Activated B cell treated with CpG ODN at 0.5 μM for 24 hours (primary cell): ENCODE data around the gene TUBB2A. TPM values are rescaled to one million over a fixed set of nuclear protein-coding genes. Genes with fewer than 3 reads are reported as not detected.

Experiments
- ATAC-seq: fragments of 200-7000 bp; cut with Tn5 transposase; one replicate; pipeline ENCODE4 v1.10.0; 2021; ENCODE audit warnings: low read depth, mild to moderate bottlenecking, moderate library complexity
- CTCF ChIA-PET: fragments of 350-600 bp; sonication (Branson Sonifier 250); formaldehyde crosslinking; loops from one replicate; lab custom pipeline; 2021; ENCODE audit warnings: antibody characterized with exemption; lab: Charles Lee
- POLR2A ChIA-PET: fragments of 350-600 bp; sonication (Branson Sonifier 250); formaldehyde crosslinking; loops from one replicate; lab custom pipeline; 2021; ENCODE audit warnings: antibody characterized with exemption; lab: Charles Lee
- DNase-seq: peaks from one replicate; pipeline ENCODE4 v3.0.0; 2022
- H3K27ac Mint-ChIP-seq: one replicate; pipeline ENCODE4 v1.8.0; 2020; ENCODE audit warnings: mixed read lengths
- H3K27me3 Mint-ChIP-seq: one replicate; pipeline ENCODE4 v1.8.0; 2021; ENCODE audit warnings: mixed read lengths
- H3K36me3 Mint-ChIP-seq: one replicate; pipeline ENCODE4 v1.8.0; 2021; ENCODE audit warnings: low read depth, mixed read lengths
- H3K4me1 Mint-ChIP-seq: one replicate; pipeline ENCODE4 v1.8.0; 2021; ENCODE audit warnings: mixed read lengths
- H3K4me3 Mint-ChIP-seq: one replicate; pipeline ENCODE4 v1.8.0; 2020; ENCODE audit warnings: mild to moderate bottlenecking, mixed read lengths
- H3K9me3 Mint-ChIP-seq: one replicate; pipeline ENCODE4 v1.8.0; 2020; ENCODE audit warnings: mixed read lengths
- CTCF ChIP-seq: fragments of 200-600 bp; IDR thresholded peaks from one replicate; pipeline ENCODE4 v1.8.0; 2022; ENCODE audit warnings: antibody characterized with exemption, mild to moderate bottlenecking
- intact Hi-C: fragments of 100-400 bp; cut with micrococcal nuclease; formaldehyde crosslinking; loops from one replicate; pipeline ENCODE4 v1.15.1; 2024
- total RNA-seq: library from RNA; stranded (reverse); gene quantifications from 2 replicates; pipeline ENCODE4 v1.2.3, GENCODE V29; 2022

The TUBB2A gene
- total RNA-seq, 1 donor from 2014 or later = 3.3 TPM

DNA sequence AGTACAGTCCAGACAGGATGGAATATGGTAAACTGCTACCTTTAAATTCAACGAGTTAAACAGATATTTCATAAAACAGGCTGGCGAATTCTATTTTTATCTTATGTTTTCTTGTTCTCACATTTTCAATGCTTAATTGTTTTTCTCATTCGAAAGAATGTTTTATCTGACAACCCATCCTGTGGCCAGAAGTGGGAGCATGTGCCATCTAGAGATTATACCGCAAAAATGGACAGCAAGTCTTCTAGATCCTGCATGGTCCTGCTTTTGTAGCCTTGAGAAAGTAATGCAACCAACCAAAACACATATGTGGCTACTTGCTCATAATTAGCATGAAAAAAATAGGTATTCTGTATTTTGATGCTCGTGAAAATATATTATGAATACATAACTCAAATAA lies 39.4 kb upstream of the TUBB2A start:
- peaks cover 4% of the 10 kb centered on the region for H3K9me3 Mint-ChIP-seq
- H3K4me1 Mint-ChIP-seq = no peaks in the 10 kb centered on the region
- intact Hi-C loops = no loop called here
- no peak overlapping the region for H3K27ac Mint-ChIP-seq
- ChIA-PET POLR2A (interaction anchor here (0.8 kb wide), 1 partner anchor 15 kb away, joined by 4 read pairs; no protein-coding TSS in a partner anchor), CTCF (no interaction called here)
- TF ChIP-seq CTCF = no peak
- DNase-seq (no peak), ATAC-seq (no peak)
- no peaks in the 10 kb centered on the region for H3K36me3 Mint-ChIP-seq
- H3K27me3 Mint-ChIP-seq = peaks cover 1% of the 10 kb centered on the region
- H3K4me3 Mint-ChIP-seq = no peak overlapping the region

GRCh38 chr6:3195695-3196497 lies 38.6 kb upstream of the TUBB2A start:
- ATAC-seq = no peak
- POLR2A ChIA-PET = no interaction called here
- no peak for DNase-seq
- H3K4me1 Mint-ChIP-seq = no peaks in the 10 kb centered on the region
- no peaks in the 10 kb centered on the region for H3K36me3 Mint-ChIP-seq
- H3K27ac Mint-ChIP-seq = no peak overlapping the region
- H3K4me3 Mint-ChIP-seq = no peak overlapping the region
- peaks cover 3% of the 10 kb centered on the region for H3K27me3 Mint-ChIP-seq
- intact Hi-C loops = no loop called here
- CTCF ChIA-PET = no interaction called here
- TF ChIP-seq CTCF = no peak
- H3K9me3 Mint-ChIP-seq = peaks cover 4% of the 10 kb centered on the region

GRCh38 chr6:3195420-3195694 lies 38.0 kb upstream of the TUBB2A start:
- ATAC-seq = no peak
- intact Hi-C loops = no loop called here
- no peak for DNase-seq
- POLR2A ChIA-PET = no interaction called here
- CTCF ChIA-PET = no interaction called here
- Mint-ChIP-seq H3K4me1 (no peaks in the 10 kb centered on the region), H3K9me3 (peaks cover 4% of the 10 kb centered on the region), H3K4me3 (no peak overlapping the region), H3K36me3 (no peaks in the 10 kb centered on the region), H3K27me3 (peaks cover 3% of the 10 kb centered on the region), H3K27ac (no peak overlapping the region)
- TF ChIP-seq CTCF = no peak

DNA sequence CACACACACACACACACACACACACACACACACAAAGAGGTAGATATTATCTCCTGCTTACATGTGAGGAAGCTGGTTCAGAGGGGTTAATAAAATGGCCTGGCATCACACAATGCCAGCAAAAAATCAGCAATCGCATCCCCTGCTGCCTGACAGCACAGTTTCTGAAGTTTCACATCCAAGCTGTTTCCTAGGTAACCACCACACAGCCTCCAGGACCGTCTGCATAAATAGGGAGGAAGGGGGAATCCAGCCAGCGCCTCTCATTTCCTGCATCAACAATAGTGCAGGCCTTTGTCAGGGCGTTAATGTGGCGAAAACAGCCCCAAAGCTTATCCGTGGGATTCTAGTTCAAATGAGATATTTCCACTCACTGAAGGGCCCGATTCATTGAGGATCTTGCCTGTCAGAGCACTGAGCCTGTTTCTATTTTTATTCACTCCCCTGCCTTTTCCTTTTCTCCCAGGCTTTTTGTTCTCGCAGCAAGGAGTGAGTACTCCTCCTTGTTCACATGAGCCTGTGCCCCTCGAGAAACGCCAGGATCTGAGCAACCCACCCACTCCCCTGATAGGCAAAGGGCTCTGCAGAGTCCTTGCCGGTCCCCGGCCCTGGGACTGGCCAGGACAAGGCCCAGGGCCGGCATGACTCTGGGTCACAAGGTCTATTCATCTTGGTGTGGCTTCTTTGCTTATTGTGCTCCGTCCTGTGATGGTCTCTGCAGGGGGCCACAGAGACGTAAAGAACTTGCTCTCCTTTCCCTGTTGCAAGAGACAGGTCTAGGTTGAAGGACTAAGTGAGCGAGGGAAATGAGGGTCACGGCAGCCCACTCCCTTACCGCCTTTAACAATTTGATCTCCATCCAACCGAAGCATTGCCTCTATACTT lies 37.4 kb upstream of the TUBB2A start:
- H3K9me3 Mint-ChIP-seq = peaks cover 4% of the 10 kb centered on the region
- TF ChIP-seq CTCF = no peak
- H3K36me3 Mint-ChIP-seq = no peaks in the 10 kb centered on the region
- CTCF ChIA-PET = interaction anchor here (0.7 kb wide), 1 partner anchor 239 kb away, joined by 3 read pairs; no protein-coding TSS in a partner anchor
- no peak for ATAC-seq
- no peaks in the 10 kb centered on the region for H3K4me1 Mint-ChIP-seq
- no peak for DNase-seq
- H3K27me3 Mint-ChIP-seq = peaks cover 5% of the 10 kb centered on the region
- POLR2A ChIA-PET = no interaction called here
- intact Hi-C loops = no loop called here
- H3K27ac Mint-ChIP-seq = no peak overlapping the region
- H3K4me3 Mint-ChIP-seq = no peak overlapping the region
